Bronchial epithelial cell (primary cell): ENCODE data around the gene CORO2A. TPM values are rescaled to one million over a fixed set of nuclear protein-coding genes. Genes with fewer than 3 reads are reported as not detected.
A peak's percentile ranks its signal among the peaks of the same experiment; 100 is the strongest.

Experiments
- DNase-seq: peaks from one replicate; pipeline ENCODE4 v3.0.0-alpha.2; 2010; ENCODE audit warnings: low read depth
- FAIRE-seq: peaks from 2 replicates; lab custom pipeline; 2011; peaks lifted over from hg19 to GRCh38; lab: Jason Lieb, UNC
- H3K27me3 ChIP-seq: 2 replicates; pipeline ENCODE4 v1.5.1; 2011; ENCODE audit warnings: low read length; ENCODE audit not compliant: control insufficient read depth, insufficient read depth
- H3K36me3 ChIP-seq: 2 replicates; pipeline ENCODE4 v1.5.1; 2011; ENCODE audit warnings: low read length; ENCODE audit not compliant: control insufficient read depth, insufficient read depth
- H3K4me3 ChIP-seq: 2 replicates; pipeline ENCODE4 v1.5.1; 2011; ENCODE audit warnings: mild to moderate bottlenecking, low read depth, low read length, control low read depth
- total RNA-seq: library from RNA; depleted of rRNA; stranded (reverse); fragments of >200 nt; gene quantifications from 2 replicates; pipeline ENCODE4 v1.2.1, GENCODE V29; 2014
- TF ChIP-seq, protein P1 (sequence below): IDR thresholded peaks from 2 replicates; pipeline ENCODE4 v1.5.1; 2011; ENCODE audit warnings: mild to moderate bottlenecking, moderate library complexity, low read length, control low read depth, inconsistent platforms; ENCODE audit not compliant: insufficient read depth, severe bottlenecking

CORO2A gene
- total RNA-seq, 1 donor from 2014 or later, result 22.1 TPM

DNA sequence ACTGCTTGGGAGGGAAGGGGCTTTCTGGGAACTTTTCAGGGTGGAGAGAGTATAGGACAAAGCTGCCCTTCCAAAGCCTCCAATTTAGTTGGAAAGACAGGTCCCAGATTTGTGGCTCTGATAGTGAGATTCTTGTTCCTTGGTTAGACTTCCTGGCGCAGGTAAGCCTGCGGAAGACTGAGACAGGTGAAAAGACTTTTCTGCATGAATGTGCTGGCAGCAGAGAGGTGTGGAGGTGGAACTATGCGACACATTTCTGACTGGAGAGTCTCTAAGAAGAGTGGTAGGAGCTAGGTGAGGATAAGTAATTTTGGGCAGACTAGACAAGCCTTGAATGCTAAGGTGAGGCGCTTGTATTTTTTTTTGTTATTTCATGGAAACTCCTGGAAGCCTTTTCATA lies 106.0 kb downstream of the CORO2A start:
- Histone ChIP-seq H3K4me3 (no peak overlapping the region), H3K36me3 (peaks cover 1% of the 10 kb centered on the region), H3K27me3 (no peaks in the 10 kb centered on the region)
- no peak for DNase-seq
- FAIRE-seq, result no peak
- TF ChIP-seq, protein P1, sequence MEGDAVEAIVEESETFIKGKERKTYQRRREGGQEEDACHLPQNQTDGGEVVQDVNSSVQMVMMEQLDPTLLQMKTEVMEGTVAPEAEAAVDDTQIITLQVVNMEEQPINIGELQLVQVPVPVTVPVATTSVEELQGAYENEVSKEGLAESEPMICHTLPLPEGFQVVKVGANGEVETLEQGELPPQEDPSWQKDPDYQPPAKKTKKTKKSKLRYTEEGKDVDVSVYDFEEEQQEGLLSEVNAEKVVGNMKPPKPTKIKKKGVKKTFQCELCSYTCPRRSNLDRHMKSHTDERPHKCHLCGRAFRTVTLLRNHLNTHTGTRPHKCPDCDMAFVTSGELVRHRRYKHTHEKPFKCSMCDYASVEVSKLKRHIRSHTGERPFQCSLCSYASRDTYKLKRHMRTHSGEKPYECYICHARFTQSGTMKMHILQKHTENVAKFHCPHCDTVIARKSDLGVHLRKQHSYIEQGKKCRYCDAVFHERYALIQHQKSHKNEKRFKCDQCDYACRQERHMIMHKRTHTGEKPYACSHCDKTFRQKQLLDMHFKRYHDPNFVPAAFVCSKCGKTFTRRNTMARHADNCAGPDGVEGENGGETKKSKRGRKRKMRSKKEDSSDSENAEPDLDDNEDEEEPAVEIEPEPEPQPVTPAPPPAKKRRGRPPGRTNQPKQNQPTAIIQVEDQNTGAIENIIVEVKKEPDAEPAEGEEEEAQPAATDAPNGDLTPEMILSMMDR, result no peak

DNA sequence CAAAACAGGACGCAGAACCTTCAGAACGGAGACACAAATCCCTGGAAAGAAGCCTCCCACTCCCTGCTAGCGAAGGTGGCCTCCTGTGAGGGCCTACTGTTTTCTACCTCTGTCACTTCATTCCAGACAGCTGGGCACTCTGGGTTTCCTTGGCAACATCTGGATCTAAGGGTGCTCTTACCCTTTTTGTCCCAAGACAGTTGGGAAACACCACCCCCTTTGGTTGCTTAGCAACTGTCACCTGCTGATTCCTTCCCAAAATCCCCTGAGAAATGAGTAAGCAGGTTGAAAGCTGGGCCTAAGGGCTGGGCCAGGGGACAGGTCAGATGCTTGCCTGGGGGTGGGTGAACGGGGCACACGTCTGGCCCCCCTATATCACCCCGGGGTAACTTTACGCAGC lies 106.5 kb downstream of the CORO2A start:
- peaks cover 3% of the 10 kb centered on the region for H3K36me3 ChIP-seq
- H3K27me3 ChIP-seq, result no peaks in the 10 kb centered on the region
- DNase-seq, result peak; percentile 42
- TF ChIP-seq, protein P1, result no peak
- no peak for FAIRE-seq
- H3K4me3 ChIP-seq, result no peak overlapping the region

DNA sequence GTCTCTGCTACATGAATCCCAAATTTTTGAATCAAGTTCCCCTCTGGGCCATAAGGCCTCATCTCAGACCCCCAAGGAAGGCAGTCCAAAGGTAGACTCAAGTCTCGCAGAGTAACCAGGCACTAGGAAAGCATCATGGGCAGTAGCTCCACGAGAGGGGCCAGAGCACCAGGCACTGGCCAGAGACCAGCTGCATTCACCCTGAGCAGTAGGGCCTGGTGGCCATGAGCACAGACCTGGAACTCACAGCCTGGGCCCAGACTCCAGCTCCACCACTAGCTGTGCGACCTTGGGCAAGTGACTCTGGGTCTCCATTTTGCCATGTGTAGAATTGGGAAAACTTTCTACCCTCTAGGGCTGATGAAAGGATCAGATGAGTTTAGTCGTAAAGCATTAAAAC lies 107.4 kb downstream of the CORO2A start:
- DNase-seq, result no peak
- TF ChIP-seq, protein P1, result no peak
- no peak for FAIRE-seq
- H3K27me3 ChIP-seq, result no peaks in the 10 kb centered on the region
- peaks cover 7% of the 10 kb centered on the region for H3K36me3 ChIP-seq
- no peak overlapping the region for H3K4me3 ChIP-seq

DNA sequence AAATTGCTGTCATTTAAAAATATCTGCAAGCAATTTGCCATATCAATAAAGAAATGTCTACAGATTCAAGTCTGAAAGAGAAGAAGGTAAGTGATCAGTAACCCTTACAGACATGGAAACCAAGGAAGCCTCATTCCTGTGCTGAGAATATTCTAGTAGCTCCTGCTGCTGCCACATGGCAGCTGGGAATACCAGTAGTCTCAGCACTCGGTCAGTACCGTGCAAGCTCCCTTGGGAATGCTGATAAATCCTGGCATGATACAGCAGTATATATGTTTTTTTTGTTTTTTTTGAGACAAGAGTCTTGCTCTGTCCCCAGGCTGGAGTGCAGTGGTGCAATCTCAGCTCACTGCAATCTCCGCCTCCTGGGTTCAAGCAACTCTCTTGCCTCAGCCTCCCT lies 108.0 kb downstream of the CORO2A start:
- DNase-seq, result no peak
- Histone ChIP-seq H3K4me3 (no peak overlapping the region), H3K27me3 (no peaks in the 10 kb centered on the region), H3K36me3 (peaks cover 7% of the 10 kb centered on the region)
- TF ChIP-seq, protein P1, result no peak
- FAIRE-seq, result no peak

DNA sequence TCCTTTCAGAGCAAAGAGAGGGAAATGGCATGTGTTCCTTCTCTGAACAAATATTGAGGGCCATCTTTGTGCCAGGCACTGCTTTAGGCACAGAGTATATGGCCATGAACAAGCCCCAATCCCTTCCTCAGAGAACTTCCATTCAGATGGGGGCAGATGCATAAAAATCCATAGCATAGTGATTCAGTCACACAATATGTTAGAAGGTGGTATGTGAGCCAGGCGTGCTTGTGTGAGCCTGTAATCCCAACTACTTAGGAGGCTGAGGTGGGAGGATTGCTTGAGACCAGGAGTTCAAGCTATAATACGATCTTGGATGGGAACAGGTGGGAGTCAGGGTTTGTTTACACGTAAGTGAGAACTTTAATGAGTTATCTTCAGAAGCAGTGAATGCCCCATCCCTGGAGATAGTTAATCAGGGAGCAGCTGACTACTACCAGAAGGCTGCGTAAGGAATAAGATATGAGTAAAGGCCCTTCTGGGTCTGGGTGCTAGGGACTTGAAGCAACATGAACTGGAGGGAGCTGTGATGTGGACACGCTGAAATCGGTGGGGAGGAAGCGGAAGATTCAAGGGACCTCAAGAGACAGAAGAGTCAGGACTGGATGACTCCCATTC lies 108.8 kb downstream of the CORO2A start:
- DNase-seq, result no peak
- peak; percentile 43 for FAIRE-seq
- TF ChIP-seq, protein P1, result no peak
- Histone ChIP-seq H3K4me3 (no peak overlapping the region), H3K27me3 (no peaks in the 10 kb centered on the region), H3K36me3 (peaks cover 7% of the 10 kb centered on the region)

DNA sequence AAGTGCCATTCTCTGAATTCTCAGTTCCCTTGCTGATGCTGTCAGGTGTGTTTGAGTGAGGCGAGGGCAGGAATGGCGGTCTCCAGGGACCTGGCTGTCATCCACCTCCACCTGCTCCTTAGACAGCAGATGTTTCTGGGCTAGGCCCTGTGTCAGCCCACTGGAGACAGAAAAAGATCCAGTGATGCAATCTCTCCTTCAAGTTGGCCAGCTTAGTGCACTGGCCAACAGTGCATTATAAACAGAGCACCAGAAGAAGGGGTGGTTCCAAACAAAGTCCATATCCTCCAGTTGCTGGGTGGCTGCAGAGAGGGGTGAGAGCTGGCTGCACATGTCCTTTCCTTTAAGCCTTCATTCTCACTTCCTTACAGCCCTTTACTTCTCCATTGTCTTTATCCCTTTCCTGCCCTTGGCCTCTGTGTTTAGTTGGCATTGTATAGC lies 109.4 kb downstream of the CORO2A start:
- no peaks in the 10 kb centered on the region for H3K27me3 ChIP-seq
- DNase-seq, result no peak
- peaks cover 7% of the 10 kb centered on the region for H3K36me3 ChIP-seq
- no peak overlapping the region for H3K4me3 ChIP-seq
- FAIRE-seq, result no peak
- TF ChIP-seq, protein P1, result no peak
